Panc1 (cell line): Measurements from ENCODE around the gene PC. TPM values are rescaled to one million over a fixed set of nuclear protein-coding genes. Genes with fewer than 3 reads are reported as not detected.

ENCODE experiments used
- ATAC-seq: fragments of 200-7000 bp; cut with Tn5 transposase; 2 replicates; pipeline ENCODE4 v1.9.1; 2020; ENCODE audit warnings: mild to moderate bottlenecking, moderate library complexity
- BruUV-seq: library from RNA; stranded (reverse); fragments of 400-500 nt; replicated peaks from 2 replicates; lab custom pipeline; 2021; lab: Mats Ljungman, UMichigan
- CTCF ChIA-PET: fragments of 300-600 bp; sonication (Branson Sonifier 250); formaldehyde crosslinking; loops from one replicate; lab custom pipeline; 2022; ENCODE audit warnings: antibody characterized with exemption; lab: Charles Lee
- POLR2A ChIA-PET: fragments of 300-600 bp; sonication (Branson Sonifier 250); formaldehyde crosslinking; loops from one replicate; lab custom pipeline; 2022; ENCODE audit warnings: antibody characterized with exemption; lab: Charles Lee
- DNase-seq: peaks from one replicate; pipeline ENCODE4 v3.0.0-alpha.2; 2010; ENCODE audit warnings: low read depth, low spot score
- H3K27ac ChIP-seq: 2 replicates; pipeline ENCODE4 v1.5.1; 2011; ENCODE audit warnings: mild to moderate bottlenecking, low read length, inconsistent platforms
- H3K27me3 ChIP-seq: fragments of 200-500 bp; sonication (Bioruptor generic); 2 replicates; pipeline ENCODE4 v1.6.0; 2014; ENCODE audit warnings: low read length, inconsistent platforms; ENCODE audit not compliant: control insufficient read depth, insufficient read depth
- H3K36me3 ChIP-seq: fragments of 200-500 bp; sonication (Bioruptor generic); 2 replicates; pipeline ENCODE4 v1.5.1; 2014; ENCODE audit warnings: inconsistent platforms, mild to moderate bottlenecking, low read length, moderate library complexity; ENCODE audit not compliant: control insufficient read depth, insufficient read depth
- H3K4me1 ChIP-seq: 2 replicates; pipeline ENCODE4 v1.5.1; 2011; ENCODE audit warnings: inconsistent platforms, mild to moderate bottlenecking, low read length, moderate library complexity; ENCODE audit not compliant: control insufficient read depth, insufficient read depth
- H3K4me3 ChIP-seq, 2 experiments: 2 replicates each; pipeline ENCODE4 v1.5.1; 2011 to 2012; ENCODE audit warnings: low read depth in 2 of 2, low read length in 2 of 2, mild to moderate bottlenecking in 2 of 2, inconsistent platforms in 1 of 2, moderate library complexity in 1 of 2
- H3K9me3 ChIP-seq: fragments of 200-500 bp; sonication (Bioruptor generic); 2 replicates; pipeline ENCODE4 v1.5.1; 2014; ENCODE audit warnings: low read depth, mild to moderate bottlenecking, inconsistent platforms, low read length, moderate library complexity; ENCODE audit not compliant: control insufficient read depth, insufficient read depth
- POLR2AphosphoS5 ChIP-seq: IDR thresholded peaks from 2 replicates; pipeline ENCODE4 v1.6.1; 2012; ENCODE audit warnings: mild to moderate bottlenecking, low read depth, low read length, moderate library complexity
- REST ChIP-seq, 2 experiments: IDR thresholded peaks; 2 replicates each; pipeline ENCODE4 v1.6.1; 2011 to 2012; ENCODE audit warnings: low read depth in 2 of 2, control low read depth in 1 of 2, low read length in 1 of 2, mild to moderate bottlenecking in 1 of 2, moderate library complexity in 1 of 2; ENCODE audit not compliant: insufficient read depth in 1 of 2
- SIN3A ChIP-seq: IDR thresholded peaks from 2 replicates; pipeline ENCODE4 v1.6.1; 2012; ENCODE audit warnings: low read depth, mild to moderate bottlenecking, low read length, moderate library complexity, borderline replicate concordance; ENCODE audit not compliant: insufficient read depth
- TCF7L2 ChIP-seq: IDR thresholded peaks from 2 replicates; pipeline ENCODE4 v1.6.1; 2011; ENCODE audit warnings: mild to moderate bottlenecking, low read depth, low read length, inconsistent platforms
- in situ Hi-C: cut with HindIII; loops from 2 replicates; pipeline ENCODE4 v1.10.0; 2016; ENCODE audit warnings: low sequenced_read_pairs, low pct_unique_long_range_greater_than_20kb
- intact Hi-C: fragments of 100-400 bp; cut with micrococcal nuclease; formaldehyde crosslinking; loops from one replicate; pipeline ENCODE4 v1.10.0; 2022; ENCODE audit not compliant: unreplicated experiment
- total RNA-seq: library from RNA; stranded (reverse); gene quantifications from one replicate; pipeline ENCODE4 v1.2.1, GENCODE V29; 2021; ENCODE audit not compliant: unreplicated experiment
- TF ChIP-seq, protein P1 (sequence below): fragments of 450-650 bp; IDR thresholded peaks from 2 replicates; pipeline ENCODE4 v1.5.1; 2017; ENCODE audit warnings: mild to moderate bottlenecking

The PC gene
- total RNA-seq, 1 experiment from 2014 or later: 12.8 TPM

DNA sequence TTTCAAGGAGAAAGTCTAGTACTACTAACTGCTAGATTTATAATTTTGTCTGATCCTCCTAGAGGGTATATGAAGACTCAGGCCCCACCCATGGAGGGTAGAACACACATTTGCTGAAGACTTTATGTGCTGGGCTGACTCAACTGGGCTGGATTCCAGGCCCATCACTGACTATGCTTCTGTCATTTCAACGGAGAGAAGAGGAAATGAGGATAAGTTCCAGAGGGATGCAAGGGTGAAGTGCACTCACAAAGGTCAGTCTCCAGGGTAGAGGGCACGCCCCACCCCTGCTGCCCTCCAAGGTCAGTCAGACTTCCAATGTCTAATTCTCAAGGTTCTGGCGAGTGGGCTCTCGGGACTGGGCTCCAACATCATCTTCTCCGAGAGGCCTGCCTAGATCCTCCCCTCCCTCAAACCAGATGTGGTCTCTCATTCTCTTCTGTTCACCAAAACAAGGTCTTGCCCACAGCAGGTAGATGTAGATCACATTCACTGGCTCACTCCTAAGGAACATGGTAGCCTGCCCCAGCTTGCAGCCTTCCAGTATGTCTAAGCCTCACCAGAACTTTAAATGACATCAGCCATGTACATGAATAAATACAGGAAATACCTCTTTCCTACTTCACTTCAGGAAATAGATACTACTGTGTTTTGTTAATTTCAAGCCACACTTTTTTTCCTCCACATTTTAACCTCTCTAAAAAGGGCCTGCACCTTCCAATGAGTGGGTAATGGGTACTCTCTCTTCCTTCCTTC is 9.7 kb upstream of the PC start:
- CTCF ChIA-PET: no interaction called here

DNA sequence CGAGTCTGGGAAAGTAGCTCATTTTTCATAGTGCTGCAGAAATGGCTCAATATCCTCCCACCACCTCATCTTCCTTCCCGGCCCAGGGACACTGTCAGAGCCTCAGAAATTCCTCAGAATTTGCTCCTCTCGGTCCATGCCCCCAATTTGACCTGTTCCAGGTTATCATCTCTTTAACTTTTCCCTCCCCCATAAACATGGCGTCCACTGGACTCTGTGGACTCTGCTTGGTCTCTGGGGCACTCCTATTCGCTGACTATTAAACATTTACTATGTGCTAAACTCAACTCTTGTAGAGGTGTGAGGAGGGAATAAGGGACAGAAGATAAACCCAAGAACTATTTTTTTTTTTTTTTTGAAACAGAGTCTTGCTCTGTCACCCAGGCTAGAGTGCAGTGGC is 8.2 kb upstream of the PC start:
- DNase-seq (no peak), ATAC-seq (no peak)
- Histone ChIP-seq H3K36me3 (no peaks in the 10 kb centered on the region), H3K9me3 (no peaks in the 10 kb centered on the region), H3K27me3 (no peaks in the 10 kb centered on the region), H3K27ac (no peak overlapping the region), H3K4me1 (peaks cover 4% of the 10 kb centered on the region; the same call in 1 of the 2 replicates), H3K4me3 (no peak overlapping the region)
- CTCF ChIA-PET: interaction anchor here (0.5 kb wide), 1 partner anchor 649 kb away, joined by 5 read pairs; no protein-coding TSS in a partner anchor
- intact Hi-C loops: no loop called here
- BruUV-seq: no TSS peak
- in situ Hi-C loops: no loop called here
- TF ChIP-seq REST (IDR thresholded peaks at IDR 0.05; ENCODE audit: insufficient read depth in 1 of 2, low read depth in 2 of 2, low read length in 1 of 2) (no peak), TCF7L2 (no peak), POLR2AphosphoS5 (no peak), SIN3A (no peak)
- TF ChIP-seq, protein P1, sequence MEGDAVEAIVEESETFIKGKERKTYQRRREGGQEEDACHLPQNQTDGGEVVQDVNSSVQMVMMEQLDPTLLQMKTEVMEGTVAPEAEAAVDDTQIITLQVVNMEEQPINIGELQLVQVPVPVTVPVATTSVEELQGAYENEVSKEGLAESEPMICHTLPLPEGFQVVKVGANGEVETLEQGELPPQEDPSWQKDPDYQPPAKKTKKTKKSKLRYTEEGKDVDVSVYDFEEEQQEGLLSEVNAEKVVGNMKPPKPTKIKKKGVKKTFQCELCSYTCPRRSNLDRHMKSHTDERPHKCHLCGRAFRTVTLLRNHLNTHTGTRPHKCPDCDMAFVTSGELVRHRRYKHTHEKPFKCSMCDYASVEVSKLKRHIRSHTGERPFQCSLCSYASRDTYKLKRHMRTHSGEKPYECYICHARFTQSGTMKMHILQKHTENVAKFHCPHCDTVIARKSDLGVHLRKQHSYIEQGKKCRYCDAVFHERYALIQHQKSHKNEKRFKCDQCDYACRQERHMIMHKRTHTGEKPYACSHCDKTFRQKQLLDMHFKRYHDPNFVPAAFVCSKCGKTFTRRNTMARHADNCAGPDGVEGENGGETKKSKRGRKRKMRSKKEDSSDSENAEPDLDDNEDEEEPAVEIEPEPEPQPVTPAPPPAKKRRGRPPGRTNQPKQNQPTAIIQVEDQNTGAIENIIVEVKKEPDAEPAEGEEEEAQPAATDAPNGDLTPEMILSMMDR: no peak
- POLR2A ChIA-PET: no interaction called here

More for the DNA sequence above, 9.7 kb upstream of the PC start:
- in situ Hi-C loops (no loop called here), intact Hi-C loops (no loop called here)
- TF ChIP-seq, protein P1: no peak
- TF ChIP-seq REST (IDR thresholded peaks at IDR 0.05; ENCODE audit: insufficient read depth in 1 of 2, low read depth in 2 of 2, low read length in 1 of 2) (no peak), SIN3A (no peak), POLR2AphosphoS5 (no peak), TCF7L2 (no peak)
- H3K27me3 ChIP-seq: no peaks in the 10 kb centered on the region
- DNase-seq (no peak), ATAC-seq (0 out of 2 replicates have a peak, but pooled peaks have one; percentile 24)
- BruUV-seq: no TSS peak
- H3K36me3 ChIP-seq: no peaks in the 10 kb centered on the region
- H3K4me1 ChIP-seq: peaks cover 4% of the 10 kb centered on the region; the same call in 1 of the 2 replicates
- no peaks in the 10 kb centered on the region for H3K9me3 ChIP-seq
- POLR2A ChIA-PET: interaction anchor here (0.7 kb wide), 1 partner anchor 92 kb away, joined by 5 read pairs; no protein-coding TSS in a partner anchor
- no peak overlapping the region for H3K4me3 ChIP-seq
- no peak overlapping the region for H3K27ac ChIP-seq
